Measurements from ENCODE around the gene CCDC102A. TPM values are rescaled to one million over a fixed set of nuclear protein-coding genes. Genes with fewer than 3 reads are reported as not detected.

CCDC102A gene
- total RNA-seq, 1 donor from 2014 or later, result not detected

- H3K9me3 Mint-ChIP-seq (ENCODE audit: unreplicated experiment), result no peaks in the 10 kb centered on the region
- H3K27me3 Mint-ChIP-seq (ENCODE audit: unreplicated experiment), result peaks cover 7% of the 10 kb centered on the region
- no peak overlapping the region for H3K27ac Mint-ChIP-seq (ENCODE audit: unreplicated experiment)
- H3K36me3 Mint-ChIP-seq (ENCODE audit: unreplicated experiment), result no peaks in the 10 kb centered on the region
- no peak overlapping the region for H3K4me3 Mint-ChIP-seq (ENCODE audit: unreplicated experiment)
- no peaks in the 10 kb centered on the region for H3K4me1 Mint-ChIP-seq (ENCODE audit: low read depth, unreplicated experiment)
- no peak for DNase-seq
- TF ChIP-seq CTCF (IDR thresholded peaks at IDR 0.05; ENCODE audit: partially characterized antibody, unreplicated experiment), result no peak
These were observed 7.8 kb upstream of the CCDC102A start for GRCh38 chr16:57544124-57544653.

- peaks cover 10% of the 10 kb centered on the region for H3K27me3 Mint-ChIP-seq (ENCODE audit: unreplicated experiment)
- H3K36me3 Mint-ChIP-seq (ENCODE audit: unreplicated experiment), result no peaks in the 10 kb centered on the region
- H3K9me3 Mint-ChIP-seq (ENCODE audit: unreplicated experiment), result no peaks in the 10 kb centered on the region
- TF ChIP-seq CTCF (IDR thresholded peaks at IDR 0.05; ENCODE audit: partially characterized antibody, unreplicated experiment), result no peak
- no peak overlapping the region for H3K4me3 Mint-ChIP-seq (ENCODE audit: unreplicated experiment)
- no peak overlapping the region for H3K27ac Mint-ChIP-seq (ENCODE audit: unreplicated experiment)
- peaks cover 3% of the 10 kb centered on the region for H3K4me1 Mint-ChIP-seq (ENCODE audit: low read depth, unreplicated experiment)
- DNase-seq, result no peak
These were observed 5.5 kb upstream of the CCDC102A start for GRCh38 chr16:57541754-57542435.

GRCh38 chr16:57540906-57541753, 4.8 kb upstream of the CCDC102A start:
- peaks cover 8% of the 10 kb centered on the region for H3K27me3 Mint-ChIP-seq (ENCODE audit: unreplicated experiment)
- H3K4me3 Mint-ChIP-seq (ENCODE audit: unreplicated experiment), result no peak overlapping the region
- H3K9me3 Mint-ChIP-seq (ENCODE audit: unreplicated experiment), result no peaks in the 10 kb centered on the region
- no peak overlapping the region for H3K27ac Mint-ChIP-seq (ENCODE audit: unreplicated experiment)
- no peak for DNase-seq
- H3K4me1 Mint-ChIP-seq (ENCODE audit: low read depth, unreplicated experiment), result peaks cover 3% of the 10 kb centered on the region
- no peak for TF ChIP-seq CTCF (IDR thresholded peaks at IDR 0.05; ENCODE audit: partially characterized antibody, unreplicated experiment)
- H3K36me3 Mint-ChIP-seq (ENCODE audit: unreplicated experiment), result no peaks in the 10 kb centered on the region

- no peaks in the 10 kb centered on the region for H3K9me3 Mint-ChIP-seq (ENCODE audit: unreplicated experiment)
- no peak for TF ChIP-seq CTCF (IDR thresholded peaks at IDR 0.05; ENCODE audit: partially characterized antibody, unreplicated experiment)
- peaks cover 3% of the 10 kb centered on the region for H3K4me1 Mint-ChIP-seq (ENCODE audit: low read depth, unreplicated experiment)
- DNase-seq, result no peak
- no peak overlapping the region for H3K4me3 Mint-ChIP-seq (ENCODE audit: unreplicated experiment)
- H3K36me3 Mint-ChIP-seq (ENCODE audit: unreplicated experiment), result no peaks in the 10 kb centered on the region
- H3K27me3 Mint-ChIP-seq (ENCODE audit: unreplicated experiment), result peaks cover 7% of the 10 kb centered on the region
- H3K27ac Mint-ChIP-seq (ENCODE audit: unreplicated experiment), result no peak overlapping the region
These were observed 4.0 kb upstream of the CCDC102A start for GRCh38 chr16:57540387-57540786.

All from glutamatergic neuron (in vitro differentiated cells).